Stimulated activated CD8-positive, alpha-beta memory T cell treated with anti-CD3 and anti-CD28 coated beads, Interleukin-4, amount 100 ng/mL, for 4 hours (primary cell): ENCODE data around the gene GDAP2.
"Not testable (repeated sequence)": the region's sequence is repeated elsewhere in the genome, so short reads cannot be mapped to it uniquely, and the experiment has no call there.

ENCODE experiments used
- DNase-seq, 2 donors: peaks; one replicate each; pipeline ENCODE4 v3.0.0-alpha.2; 2020; ENCODE audit warnings: low read depth in 2 of 2, low spot score in 1 of 2

Gene GDAP2, protein sequence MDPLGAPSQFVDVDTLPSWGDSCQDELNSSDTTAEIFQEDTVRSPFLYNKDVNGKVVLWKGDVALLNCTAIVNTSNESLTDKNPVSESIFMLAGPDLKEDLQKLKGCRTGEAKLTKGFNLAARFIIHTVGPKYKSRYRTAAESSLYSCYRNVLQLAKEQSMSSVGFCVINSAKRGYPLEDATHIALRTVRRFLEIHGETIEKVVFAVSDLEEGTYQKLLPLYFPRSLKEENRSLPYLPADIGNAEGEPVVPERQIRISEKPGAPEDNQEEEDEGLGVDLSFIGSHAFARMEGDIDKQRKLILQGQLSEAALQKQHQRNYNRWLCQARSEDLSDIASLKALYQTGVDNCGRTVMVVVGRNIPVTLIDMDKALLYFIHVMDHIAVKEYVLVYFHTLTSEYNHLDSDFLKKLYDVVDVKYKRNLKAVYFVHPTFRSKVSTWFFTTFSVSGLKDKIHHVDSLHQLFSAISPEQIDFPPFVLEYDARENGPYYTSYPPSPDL

DNA sequence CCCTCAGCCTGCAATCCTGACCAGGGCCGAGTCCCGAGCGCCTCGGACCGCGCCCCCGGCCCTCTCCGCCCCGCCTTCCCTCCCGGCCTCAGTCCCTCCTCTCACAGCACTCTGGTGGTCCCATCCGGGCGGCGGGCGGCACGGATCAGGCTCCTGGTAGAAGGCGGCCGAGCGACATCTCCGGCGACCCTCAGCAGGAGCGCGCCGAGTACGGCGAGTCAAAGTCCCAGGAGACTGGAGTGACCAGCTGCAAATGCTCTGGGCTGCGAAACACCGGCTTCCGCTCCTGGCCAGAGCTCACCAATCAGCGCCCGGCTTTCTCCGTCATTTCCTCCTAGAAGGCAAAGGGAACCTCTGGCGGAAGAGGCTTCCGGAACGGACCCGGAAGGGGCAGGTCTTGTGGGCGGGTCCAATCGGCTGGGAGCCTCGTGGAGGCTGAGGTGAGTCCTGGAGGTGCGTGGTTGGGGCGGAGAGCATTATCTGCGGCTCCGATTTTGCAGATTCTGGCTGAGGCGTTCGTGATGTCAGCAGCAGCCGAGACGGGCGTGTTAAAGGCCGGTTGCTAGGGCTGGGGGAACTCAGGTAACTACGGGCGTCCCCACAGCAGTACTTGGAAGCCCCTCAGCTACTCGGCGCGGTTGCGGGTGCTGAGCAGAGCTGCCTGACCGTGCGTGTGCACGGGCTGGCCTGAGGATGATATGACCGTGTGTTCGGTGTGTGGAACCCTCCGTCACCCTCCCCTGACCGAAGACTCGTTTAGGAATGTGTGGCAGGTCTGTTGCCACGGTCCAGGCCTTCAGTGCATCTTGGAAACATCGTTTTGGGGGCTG lies at the start of gene GDAP2, which contains the start of gene WDR3:
TSS of gene GDAP2 (minus strand) at position 279 of the 830 bp plus-strand sequence. CDS start 9,264 bp downstream, outside the sequence.
TSS of gene WDR3 (plus strand) at position 397 of the 830 bp plus-strand sequence. CDS start 3,581 bp downstream, outside the sequence.
- DNase-seq = peak; percentile 89

DNA sequence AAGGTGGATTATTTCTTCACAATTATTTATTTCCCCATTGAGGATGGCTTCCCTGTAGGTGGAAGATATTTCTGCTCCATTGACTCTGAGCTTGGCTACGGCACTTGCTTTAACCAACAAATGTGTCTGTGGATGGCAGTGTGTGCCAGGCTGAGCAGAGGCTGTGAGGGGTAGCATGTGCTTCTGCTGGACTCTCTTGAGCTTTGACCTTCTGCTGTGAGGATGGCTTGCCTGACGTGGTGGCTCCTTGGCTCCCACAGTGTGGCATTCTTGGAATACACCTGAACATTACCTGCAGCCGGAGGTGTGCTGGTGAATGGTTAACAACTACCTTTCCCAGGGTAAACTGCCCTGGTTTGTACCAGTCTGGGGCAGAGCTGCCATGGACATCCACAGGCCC lies 47.0 kb upstream of the GDAP2 start:
- no peak for DNase-seq

DNA sequence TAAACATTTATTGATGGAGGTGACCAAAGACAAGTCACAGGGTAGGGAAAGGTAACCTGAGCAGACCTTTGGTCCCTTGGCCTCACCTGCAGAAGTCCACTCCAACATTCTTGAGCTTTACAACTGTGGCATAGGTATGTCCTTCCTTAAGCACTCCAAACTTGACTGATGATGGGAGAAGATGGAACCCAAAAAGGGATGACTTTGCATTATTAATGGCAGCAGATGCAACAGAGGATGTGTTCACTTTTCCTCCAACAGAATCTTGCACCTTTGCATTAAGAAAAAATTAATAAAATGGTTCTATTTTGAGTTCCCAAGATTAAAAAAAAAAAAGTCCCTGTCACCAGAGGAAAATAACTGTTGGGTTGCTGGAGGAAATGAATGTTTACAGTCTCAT lies 42.4 kb upstream of the GDAP2 start:
- no peak for DNase-seq

DNA sequence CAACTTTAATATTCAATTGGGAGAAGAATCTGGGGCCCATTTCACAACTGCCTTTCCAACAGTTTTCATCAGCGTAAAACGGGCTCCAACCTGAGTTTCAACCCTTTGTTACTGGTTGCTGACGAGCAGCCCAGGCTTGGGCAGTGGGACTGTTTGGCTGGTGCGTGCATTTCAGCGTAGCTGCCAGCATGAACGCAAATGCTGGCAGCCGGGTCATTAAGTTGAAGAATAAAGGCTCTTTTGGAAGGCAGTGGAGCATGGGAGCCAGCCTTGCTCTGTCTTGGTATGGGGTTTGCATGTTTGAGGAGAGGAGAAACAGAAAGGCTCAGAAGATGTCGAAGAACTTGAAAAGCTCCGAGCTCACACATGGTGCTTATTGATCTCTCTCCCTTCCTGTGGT lies 40.8 kb upstream of the GDAP2 start:
- DNase-seq = no peak

DNA sequence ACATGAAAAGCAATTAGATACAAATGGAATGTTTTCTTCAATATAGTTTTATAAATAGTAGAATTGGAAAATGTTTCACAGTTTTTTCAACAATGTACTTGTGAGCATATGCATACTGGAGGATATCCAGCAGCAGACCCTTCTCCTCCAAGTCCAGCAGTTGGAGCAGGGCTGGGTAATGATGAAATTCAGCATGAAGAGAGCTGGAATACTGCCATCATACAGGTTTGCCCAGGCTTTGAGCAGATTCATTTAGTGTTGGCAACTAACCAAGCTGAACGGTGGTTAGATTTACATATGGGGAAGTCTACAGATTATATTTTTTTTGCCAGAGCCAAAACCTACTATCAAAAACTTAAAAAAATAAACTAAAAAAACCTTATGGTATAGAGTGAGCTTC lies 38.5 kb upstream of the GDAP2 start:
- DNase-seq = no peak

DNA sequence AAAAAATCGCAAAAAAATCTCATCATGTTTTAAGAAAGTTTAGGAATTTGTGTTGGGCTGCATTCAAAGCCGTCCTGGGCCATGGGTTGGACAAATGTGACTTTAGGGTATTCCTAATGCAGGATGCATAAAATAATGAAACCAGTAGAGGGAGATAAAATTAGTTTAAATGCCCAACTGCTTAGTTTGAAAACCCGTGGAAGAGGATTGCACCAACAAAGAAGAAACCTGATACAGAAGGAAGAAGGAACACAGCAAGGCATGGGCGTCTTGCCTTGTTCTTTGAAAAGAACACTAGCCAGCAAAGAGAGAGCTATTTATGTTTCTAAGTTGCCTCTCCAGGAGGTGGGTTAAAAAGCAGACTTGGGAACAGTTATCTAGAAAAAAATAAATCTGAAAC lies 38.1 kb upstream of the GDAP2 start:
- no peak for DNase-seq

DNA sequence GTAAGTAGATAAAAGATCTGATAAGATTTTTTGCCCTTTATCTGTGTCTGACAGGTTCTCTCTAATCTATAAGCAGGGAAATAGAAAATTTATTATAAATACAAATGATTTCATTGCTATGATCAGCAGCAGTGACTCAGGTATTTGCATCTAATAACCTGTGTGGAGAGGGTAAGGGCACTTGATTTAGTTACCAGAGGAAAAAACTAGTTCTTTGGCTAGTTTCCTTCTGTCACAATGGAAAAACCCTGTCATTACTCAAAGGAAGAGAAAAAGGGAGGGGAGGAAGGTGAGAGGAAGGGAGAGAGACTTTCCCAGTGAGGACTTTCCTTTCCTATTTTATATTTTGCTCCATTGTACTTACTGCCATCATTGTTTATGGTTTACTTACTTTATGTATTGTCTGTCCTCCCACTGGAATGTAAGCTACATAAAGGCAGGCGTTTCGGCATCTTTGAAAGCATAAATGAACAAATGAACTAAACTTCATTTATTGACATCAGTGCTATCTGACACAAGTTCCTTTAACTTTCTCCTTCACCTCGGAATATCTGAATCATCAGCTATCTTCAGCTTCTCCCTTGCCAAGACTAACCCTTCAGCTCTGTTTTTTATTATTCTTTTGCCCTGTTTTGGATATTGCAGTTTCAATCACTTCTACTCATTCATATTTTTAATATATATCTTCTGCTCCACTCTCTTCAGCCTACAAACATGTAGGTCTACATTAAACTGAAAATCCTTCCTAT lies 35.0 kb upstream of the GDAP2 start:
- DNase-seq = no peak

DNA sequence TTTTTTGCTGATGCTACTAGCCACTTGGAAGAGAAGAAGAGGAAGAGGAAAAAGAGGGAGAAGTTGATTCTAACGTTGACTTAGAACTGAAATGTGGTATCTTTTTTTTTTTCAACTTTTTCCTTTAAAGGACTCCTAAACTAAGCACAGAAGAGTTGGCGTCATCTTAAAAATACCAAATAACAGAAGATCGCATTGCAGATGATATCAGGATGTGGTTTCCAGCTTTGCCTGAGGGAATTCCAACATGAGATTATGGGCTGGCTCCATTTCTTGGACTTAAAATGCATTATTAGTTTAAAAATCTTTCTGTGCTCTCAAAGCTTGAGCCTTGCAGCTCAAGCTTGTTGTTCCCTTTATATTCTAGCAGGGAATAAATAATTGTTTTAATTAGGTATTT lies 29.9 kb upstream of the GDAP2 start:
- DNase-seq = no peak

DNA sequence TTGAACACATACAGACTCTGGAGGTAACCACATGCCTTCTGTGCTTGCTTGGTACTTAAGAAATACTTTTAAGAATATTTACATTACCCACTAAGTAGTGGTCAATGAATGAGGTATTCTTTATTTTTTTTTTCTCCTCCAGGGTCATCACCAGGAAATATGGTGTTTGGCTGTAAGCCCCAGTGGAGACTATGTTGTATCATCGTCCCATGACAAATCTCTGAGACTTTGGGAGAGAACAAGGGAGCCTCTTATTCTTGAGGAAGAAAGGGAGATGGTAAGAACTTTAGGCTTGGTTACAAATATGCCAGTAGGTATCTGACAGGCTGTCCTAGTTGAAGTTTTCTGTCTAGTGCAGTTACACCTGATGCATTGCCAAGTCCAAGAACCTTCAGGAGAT lies 23.0 kb upstream of the GDAP2 start:
- no peak for DNase-seq

DNA sequence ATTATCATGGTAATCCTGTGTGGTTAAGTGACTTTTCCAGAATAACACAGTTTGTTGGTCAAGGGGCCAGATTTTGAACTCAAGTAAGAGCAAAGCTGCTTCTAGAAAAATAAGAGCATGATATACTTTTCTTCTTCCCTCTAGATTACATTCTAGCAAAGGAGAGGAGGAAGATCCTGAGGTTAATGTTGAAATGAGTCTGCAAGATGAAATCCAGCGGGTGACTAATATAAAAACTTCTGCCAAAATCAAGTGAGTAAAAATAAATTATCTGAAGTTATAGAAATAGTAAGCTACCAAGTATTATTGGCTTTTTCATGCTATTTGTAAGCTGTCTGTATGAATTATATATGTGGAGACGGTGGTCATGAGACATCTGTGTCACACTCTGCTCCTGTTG lies 12.9 kb upstream of the GDAP2 start:
- no peak for DNase-seq

DNA sequence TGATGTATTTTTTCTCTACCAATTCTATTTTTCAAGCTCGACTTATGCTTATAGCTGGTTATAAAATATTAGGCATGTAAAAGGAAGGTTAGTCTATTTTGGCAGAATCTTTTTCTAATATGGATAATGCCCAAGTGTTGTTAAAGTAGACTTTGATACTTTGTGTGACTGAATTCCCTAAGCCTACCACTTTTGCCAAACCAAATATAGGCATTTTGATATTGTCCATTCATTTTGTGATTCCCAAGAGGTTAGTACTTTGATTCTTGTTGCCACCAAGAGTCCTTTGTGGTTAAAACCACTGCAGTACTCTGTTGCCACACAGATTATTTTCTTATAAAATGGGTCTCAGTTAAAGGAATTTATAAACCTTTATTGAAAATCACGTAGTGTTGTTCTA lies 4.3 kb upstream of the GDAP2 start:
- no peak for DNase-seq

DNA sequence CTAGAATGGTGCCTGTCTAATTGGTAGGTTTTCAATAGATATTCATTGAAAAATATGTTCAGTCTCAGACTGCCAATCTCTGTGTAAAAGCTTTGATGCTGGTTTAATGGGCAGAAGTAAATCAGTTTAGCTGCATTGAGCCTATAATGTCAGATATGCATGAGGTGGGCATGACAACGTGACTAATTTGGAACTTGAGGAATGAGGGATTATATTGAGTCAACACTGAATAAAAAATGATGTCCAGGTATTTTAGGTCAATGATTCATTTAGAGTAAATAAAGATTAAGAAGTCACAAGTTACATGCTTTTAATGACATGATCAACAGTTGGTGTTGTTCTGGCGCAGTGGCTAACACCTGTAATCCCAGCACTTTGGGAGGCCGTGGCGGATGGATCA lies 3.2 kb upstream of the GDAP2 start:
- no peak for DNase-seq

DNA sequence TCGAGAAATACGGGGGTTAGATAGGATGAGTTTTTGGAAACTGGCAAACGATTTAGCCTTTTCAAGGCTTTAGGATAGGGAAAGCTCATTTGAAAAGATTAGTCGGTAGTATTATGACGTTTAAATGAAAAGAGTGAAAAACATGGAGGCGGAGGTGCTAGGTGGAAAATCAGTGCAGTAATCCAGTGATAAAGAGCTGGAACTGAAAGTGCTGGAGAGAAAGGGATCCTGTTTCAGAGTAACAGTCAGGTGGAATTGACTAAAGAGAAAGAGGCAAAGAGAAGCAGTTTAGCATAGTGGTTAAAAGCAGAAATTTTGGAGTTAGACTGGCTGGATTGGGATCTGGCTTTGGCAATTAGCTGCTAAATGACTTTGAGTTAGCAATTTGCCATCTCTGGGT lies 1.1 kb upstream of the GDAP2 start:
- no peak for DNase-seq

DNA sequence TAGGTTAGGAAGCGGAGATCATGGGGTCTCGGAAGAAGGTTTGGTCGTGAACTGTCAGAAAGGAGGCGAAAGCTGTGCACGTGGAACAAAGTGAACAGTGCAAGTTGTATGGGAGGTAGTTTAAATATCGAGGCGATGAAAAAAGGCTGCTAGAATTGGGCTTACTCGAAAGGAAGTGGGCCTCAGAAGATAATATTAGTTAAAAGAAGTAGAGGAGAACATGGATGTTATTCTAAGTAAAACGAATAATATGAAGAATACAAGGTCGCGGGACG lies 689 bp upstream of the GDAP2 start:
- no peak for DNase-seq

DNA sequence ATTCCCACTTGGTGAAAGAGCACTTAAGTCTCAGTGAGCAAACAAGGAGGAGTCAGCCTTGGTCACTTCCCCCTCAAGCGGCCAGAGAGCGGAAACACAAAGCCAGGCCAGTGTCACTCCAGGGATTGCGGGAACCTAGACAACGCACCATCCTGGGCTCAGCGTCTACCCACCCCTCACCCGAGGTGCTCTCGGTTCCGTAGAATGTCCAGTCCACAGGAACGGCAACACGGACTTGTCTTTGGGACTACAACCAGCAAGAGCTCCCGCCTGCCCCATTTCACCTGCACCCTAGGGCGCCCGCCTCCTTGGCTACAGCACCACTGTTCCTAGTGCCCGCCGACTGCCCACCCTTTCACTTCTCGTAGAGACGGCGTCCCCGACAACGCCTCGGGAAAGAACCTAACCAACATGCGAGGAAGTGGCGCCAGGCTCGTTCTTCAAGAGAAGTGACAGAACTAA lies 509 bp downstream of the GDAP2 start:
- DNase-seq = peak in 1 of 2 donors; percentile 7

DNA sequence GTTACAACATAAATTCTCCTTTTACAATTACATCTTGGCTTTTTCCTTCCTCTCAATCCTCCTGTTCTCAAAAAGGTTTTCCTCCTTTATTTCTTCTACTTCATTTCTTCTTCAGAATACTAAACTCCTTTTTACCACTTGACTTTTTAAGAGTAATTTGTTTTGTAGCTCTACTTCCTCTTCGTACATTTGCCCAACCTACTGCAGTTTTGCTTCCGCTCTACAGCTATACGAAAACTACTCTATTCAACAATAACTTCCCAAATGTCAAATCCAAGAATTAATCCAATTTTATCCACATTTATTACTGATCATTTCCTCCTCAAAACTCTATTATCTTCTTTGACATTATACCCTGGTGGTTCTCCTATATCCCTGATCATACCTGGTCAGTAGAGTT lies 3.4 kb downstream of the GDAP2 start:
- DNase-seq = no peak

DNA sequence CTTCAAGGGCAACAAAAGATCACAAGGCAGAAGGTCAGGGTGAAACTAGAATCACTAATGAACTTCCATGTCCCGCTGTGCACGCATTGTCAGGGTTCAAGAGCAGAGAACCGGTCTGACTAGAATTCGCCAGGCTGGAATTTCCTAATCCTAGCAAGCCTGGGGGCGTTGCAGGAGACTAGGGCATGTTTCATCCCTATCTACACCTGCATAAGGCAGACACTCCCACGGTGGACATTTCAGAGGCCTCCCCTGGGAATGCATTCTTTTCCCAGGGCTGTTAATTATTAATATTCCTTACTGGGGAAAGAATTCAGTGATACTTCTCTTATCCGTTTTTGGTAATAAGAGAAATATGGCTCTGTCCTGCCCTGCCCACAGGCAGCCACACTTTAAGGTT lies 6.7 kb downstream of the GDAP2 start:
- not testable (repeated sequence) for DNase-seq

DNA sequence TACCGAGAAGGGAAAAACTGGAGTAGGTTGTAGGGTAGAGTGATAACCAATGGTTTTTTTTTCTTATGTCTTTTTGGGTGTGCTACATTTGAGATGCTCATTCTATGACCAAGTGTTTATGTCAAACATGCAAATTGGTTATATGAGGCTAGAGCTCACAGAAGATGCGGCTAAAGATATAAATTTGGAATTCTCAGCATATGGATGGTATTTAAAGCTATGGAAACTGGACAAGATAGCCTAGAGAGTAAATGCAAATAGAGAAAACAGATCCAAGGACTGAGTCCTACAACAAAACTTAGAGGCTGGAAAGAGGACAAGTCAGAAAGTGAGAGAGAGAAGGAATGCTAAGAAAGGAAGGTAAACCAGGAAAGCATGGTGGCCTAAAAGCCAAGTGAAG lies 7.4 kb downstream of the GDAP2 start:
- no peak for DNase-seq

DNA sequence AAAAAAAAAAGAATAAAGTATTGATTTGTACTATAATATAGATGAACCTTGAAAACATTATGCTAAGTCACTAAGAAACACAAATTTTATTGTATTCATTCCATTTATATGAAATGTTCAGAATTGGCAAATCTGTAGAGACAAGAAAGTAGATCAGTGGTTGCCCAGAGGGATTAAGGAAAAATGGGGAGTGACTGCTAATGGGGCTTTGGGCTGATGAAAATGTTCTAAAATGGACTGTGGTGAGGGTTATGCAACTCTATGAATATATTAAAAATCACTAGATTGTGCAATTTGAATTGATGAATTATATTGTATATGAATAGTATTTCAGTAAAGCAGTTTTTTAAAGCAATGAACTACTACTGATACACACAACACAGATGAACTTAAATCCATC lies 10.0 kb downstream of the GDAP2 start:
- no peak for DNase-seq

DNA sequence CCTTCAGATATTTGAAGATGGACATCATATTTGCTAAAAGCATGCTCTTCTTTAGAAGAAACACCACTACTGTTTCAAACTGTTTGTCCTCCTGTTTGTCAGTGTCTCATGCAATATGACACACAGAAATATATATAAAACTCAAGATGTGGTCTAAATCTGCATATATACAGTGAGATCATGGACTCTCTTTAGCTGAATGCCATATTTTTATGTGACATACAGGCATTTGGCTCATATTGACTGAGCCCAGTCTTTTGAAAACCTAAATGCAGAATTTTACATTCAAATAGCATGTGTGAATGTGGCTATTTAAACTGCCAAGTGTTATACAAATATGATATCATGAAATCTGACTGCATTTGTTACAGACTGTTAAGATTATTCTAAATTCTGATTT lies 18.4 kb downstream of the GDAP2 start:
- DNase-seq = no peak

DNA sequence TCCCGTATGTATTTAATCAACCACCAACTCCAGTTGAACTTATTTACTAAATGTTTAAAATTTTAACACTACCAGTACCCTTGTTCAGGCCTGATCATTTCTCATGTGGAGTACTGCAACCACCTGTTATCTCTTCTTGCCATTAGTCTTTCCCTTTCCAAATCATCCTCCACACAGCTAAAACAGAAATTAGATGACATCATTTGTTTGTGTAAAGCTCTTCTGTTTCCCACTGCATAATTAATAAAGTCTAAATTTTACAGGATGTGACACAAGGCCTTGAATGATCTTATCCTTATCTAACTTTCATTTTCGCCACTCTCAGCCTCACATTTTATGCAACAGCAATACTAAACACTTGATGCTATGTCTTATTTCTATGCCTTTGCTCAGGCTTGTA lies 24.4 kb downstream of the GDAP2 start:
- no peak for DNase-seq

DNA sequence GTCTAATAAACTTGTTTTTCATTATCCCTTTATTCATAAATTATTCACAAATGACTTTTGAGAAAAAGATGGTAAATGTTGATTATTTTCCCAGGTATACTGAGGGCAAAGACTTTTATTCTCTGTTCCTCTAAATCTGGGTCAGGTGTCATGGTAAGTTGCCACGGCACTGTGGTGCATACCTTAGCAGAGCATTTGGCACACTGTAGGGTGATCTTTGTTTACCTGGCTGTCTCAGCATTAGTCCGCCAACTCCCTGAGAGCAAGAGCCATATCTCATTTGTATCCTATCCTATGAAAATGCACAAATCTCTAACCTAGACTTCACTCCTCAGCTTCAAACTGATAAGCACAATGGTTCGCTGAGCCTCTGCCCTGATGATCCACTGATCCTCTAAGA lies 24.9 kb downstream of the GDAP2 start:
- DNase-seq = no peak
